ENCODE results near the gene CD48.

CD48 gene

GRCh38 chr1:160743266-160743665 lies 31.6 kb upstream of the CD48 start:
- no peaks in the 10 kb centered on the region for H4K20me1 ChIP-seq (ENCODE audit: insufficient read depth, low read length)
- H3K4me1 ChIP-seq (ENCODE audit: insufficient read depth, low read length) = no peaks in the 10 kb centered on the region
- no peak for TF ChIP-seq CTCF (IDR thresholded peaks at IDR 0.05; ENCODE audit: borderline replicate concordance, extremely low read depth, low read length, poor library complexity, severe bottlenecking)
- no peak for TF ChIP-seq EZH2 (IDR thresholded peaks at IDR 0.05; ENCODE audit: borderline replicate concordance, low read depth, low read length, severe bottlenecking)
- H2AFZ ChIP-seq (ENCODE audit: low read depth, low read length) = no peak overlapping the region
- no peaks in the 10 kb centered on the region for H3K36me3 ChIP-seq (ENCODE audit: insufficient read depth, low read length)
- no peaks in the 10 kb centered on the region for H3K9me3 ChIP-seq (ENCODE audit: insufficient read depth, low read length, severe bottlenecking)
- no peaks in the 10 kb centered on the region for H3K79me2 ChIP-seq (ENCODE audit: insufficient read depth, low read length)
- no peak overlapping the region for H3K9ac ChIP-seq (ENCODE audit: low read depth, low read length)
- H3K4me3 ChIP-seq (ENCODE audit: low read depth in 1 of 2, low read length in 2 of 2) = no peak overlapping the region
- no peak for ATAC-seq (ENCODE audit: insufficient read depth, low read depth)
- no peak for DNase-seq
- no peak overlapping the region for H3K27ac ChIP-seq (ENCODE audit: low read length)
- no peaks in the 10 kb centered on the region for H3K27me3 ChIP-seq (ENCODE audit: insufficient read depth, low read length, poor library complexity)
- H3K4me2 ChIP-seq (ENCODE audit: insufficient read depth, low read length) = no peak overlapping the region

- Histone ChIP-seq H3K27ac (ENCODE audit: low read length) (no peak overlapping the region), H3K4me3 (ENCODE audit: low read depth in 1 of 2, low read length in 2 of 2) (no peak overlapping the region), H3K9me3 (ENCODE audit: insufficient read depth, low read length, severe bottlenecking) (no peaks in the 10 kb centered on the region), H3K4me1 (ENCODE audit: insufficient read depth, low read length) (no peaks in the 10 kb centered on the region), H3K4me2 (ENCODE audit: insufficient read depth, low read length) (no peak overlapping the region), H3K36me3 (ENCODE audit: insufficient read depth, low read length) (no peaks in the 10 kb centered on the region), H3K27me3 (ENCODE audit: insufficient read depth, low read length, poor library complexity) (no peaks in the 10 kb centered on the region), H2AFZ (ENCODE audit: low read depth, low read length) (no peak overlapping the region), H3K79me2 (ENCODE audit: insufficient read depth, low read length) (no peaks in the 10 kb centered on the region), H3K9ac (ENCODE audit: low read depth, low read length) (no peak overlapping the region), H4K20me1 (ENCODE audit: insufficient read depth, low read length) (no peaks in the 10 kb centered on the region)
- DNase-seq = no peak
- TF ChIP-seq CTCF (IDR thresholded peaks at IDR 0.05; ENCODE audit: borderline replicate concordance, extremely low read depth, low read length, poor library complexity, severe bottlenecking) (no peak), EZH2 (IDR thresholded peaks at IDR 0.05; ENCODE audit: borderline replicate concordance, low read depth, low read length, severe bottlenecking) (no peak)
- no peak for ATAC-seq (ENCODE audit: insufficient read depth, low read depth)
Measured at GRCh38 chr1:160742428-160743127, 31.0 kb upstream of the CD48 start.

GRCh38 chr1:160741612-160742348 lies 30.2 kb upstream of the CD48 start:
- H3K27me3 ChIP-seq (ENCODE audit: insufficient read depth, low read length, poor library complexity) = no peaks in the 10 kb centered on the region
- H3K27ac ChIP-seq (ENCODE audit: low read length) = no peak overlapping the region
- DNase-seq (no peak), ATAC-seq (ENCODE audit: insufficient read depth, low read depth) (no peak)
- H4K20me1 ChIP-seq (ENCODE audit: insufficient read depth, low read length) = no peaks in the 10 kb centered on the region
- H3K79me2 ChIP-seq (ENCODE audit: insufficient read depth, low read length) = no peaks in the 10 kb centered on the region
- no peak overlapping the region for H3K4me3 ChIP-seq (ENCODE audit: low read depth in 1 of 2, low read length in 2 of 2)
- H3K4me1 ChIP-seq (ENCODE audit: insufficient read depth, low read length) = no peaks in the 10 kb centered on the region
- TF ChIP-seq EZH2 (IDR thresholded peaks at IDR 0.05; ENCODE audit: borderline replicate concordance, low read depth, low read length, severe bottlenecking) = no peak
- H3K4me2 ChIP-seq (ENCODE audit: insufficient read depth, low read length) = no peak overlapping the region
- no peak overlapping the region for H3K9ac ChIP-seq (ENCODE audit: low read depth, low read length)
- no peaks in the 10 kb centered on the region for H3K36me3 ChIP-seq (ENCODE audit: insufficient read depth, low read length)
- H3K9me3 ChIP-seq (ENCODE audit: insufficient read depth, low read length, severe bottlenecking) = no peaks in the 10 kb centered on the region
- no peak overlapping the region for H2AFZ ChIP-seq (ENCODE audit: low read depth, low read length)

- Histone ChIP-seq H4K20me1 (ENCODE audit: insufficient read depth, low read length) (no peaks in the 10 kb centered on the region), H3K9me3 (ENCODE audit: insufficient read depth, low read length, severe bottlenecking) (no peaks in the 10 kb centered on the region), H3K4me3 (ENCODE audit: low read depth in 1 of 2, low read length in 2 of 2) (no peak overlapping the region), H3K27me3 (ENCODE audit: insufficient read depth, low read length, poor library complexity) (no peaks in the 10 kb centered on the region), H3K36me3 (ENCODE audit: insufficient read depth, low read length) (no peaks in the 10 kb centered on the region), H3K79me2 (ENCODE audit: insufficient read depth, low read length) (no peaks in the 10 kb centered on the region), H3K4me1 (ENCODE audit: insufficient read depth, low read length) (no peaks in the 10 kb centered on the region), H3K27ac (ENCODE audit: low read length) (no peak overlapping the region), H2AFZ (ENCODE audit: low read depth, low read length) (no peak overlapping the region), H3K4me2 (ENCODE audit: insufficient read depth, low read length) (no peak overlapping the region), H3K9ac (ENCODE audit: low read depth, low read length) (no peak overlapping the region)
- no peak for ATAC-seq (ENCODE audit: insufficient read depth, low read depth)
- no peak for DNase-seq
- TF ChIP-seq CTCF (IDR thresholded peaks at IDR 0.05; ENCODE audit: borderline replicate concordance, extremely low read depth, low read length, poor library complexity, severe bottlenecking) (no peak), EZH2 (IDR thresholded peaks at IDR 0.05; ENCODE audit: borderline replicate concordance, low read depth, low read length, severe bottlenecking) (no peak)
Measured at GRCh38 chr1:160741092-160741501, 29.5 kb upstream of the CD48 start.

Data from DND-41 (cell line).